HG03135 (cell line): ENCODE measurements around the gene OR12D1.

Experiments
- ATAC-seq: cut with Tn5 transposase; IDR thresholded peaks from one replicate; pipeline ENCODE4 v1.9.1; 2021; ENCODE audit warnings: mild to moderate bottlenecking, moderate library complexity; ENCODE audit not compliant: unreplicated experiment

Gene OR12D1

DNA sequence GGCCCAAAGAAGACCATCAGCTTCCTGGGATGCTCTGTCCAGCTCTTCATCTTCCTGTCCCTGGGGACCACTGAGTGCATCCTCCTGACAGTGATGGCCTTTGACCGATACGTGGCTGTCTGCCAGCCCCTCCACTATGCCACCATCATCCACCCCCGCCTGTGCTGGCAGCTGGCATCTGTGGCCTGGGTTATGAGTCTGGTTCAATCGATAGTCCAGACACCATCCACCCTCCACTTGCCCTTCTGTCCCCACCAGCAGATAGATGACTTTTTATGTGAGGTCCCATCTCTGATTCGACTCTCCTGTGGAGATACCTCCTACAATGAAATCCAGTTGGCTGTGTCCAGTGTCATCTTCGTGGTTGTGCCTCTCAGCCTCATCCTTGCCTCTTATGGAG lies 47.3 kb downstream of the OR12D1 start:
- no peak for ATAC-seq

DNA sequence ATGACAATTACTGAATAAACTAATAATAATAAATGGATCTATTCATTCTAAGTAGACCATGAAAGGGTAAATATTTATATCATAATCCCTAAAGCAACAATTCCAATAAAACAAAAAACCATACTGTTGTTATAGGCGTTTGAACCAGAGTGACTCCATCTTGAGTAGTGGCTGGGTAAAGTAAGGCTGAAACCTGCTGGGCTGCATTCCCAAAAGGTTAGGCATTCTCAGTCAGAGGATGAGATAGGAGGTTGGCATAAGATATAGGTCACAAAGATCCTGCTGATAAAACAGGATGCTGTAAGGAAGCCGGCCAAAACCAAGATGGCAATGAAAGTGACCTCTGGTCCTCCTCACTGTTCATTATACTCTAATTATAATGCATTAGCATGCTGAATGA lies 50.6 kb downstream of the OR12D1 start:
- ATAC-seq: no peak

DNA sequence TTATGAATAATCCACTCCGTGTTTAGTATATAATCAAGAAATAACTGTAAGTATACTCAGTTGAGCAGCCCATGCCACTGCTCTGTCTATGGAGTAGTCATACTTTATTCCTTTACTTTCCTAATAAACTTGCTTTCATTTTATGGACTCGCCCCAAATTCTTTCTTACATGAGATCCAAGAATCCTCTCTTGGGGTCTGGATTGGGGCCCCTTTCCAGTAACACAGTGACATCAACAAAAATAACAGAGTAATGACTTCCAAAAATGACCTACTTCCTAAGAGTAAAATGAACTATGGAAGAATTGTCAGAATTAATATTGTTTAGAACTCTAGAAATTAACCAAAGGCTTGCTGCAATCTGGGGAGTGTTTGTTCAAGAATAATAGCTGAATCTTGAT lies 51.1 kb downstream of the OR12D1 start:
- no peak for ATAC-seq

GRCh38 chr6:29466241-29466640 lies 51.5 kb downstream of the OR12D1 start:
- ATAC-seq: no peak
